HEK293 (cell line): ENCODE measurements around the gene EXOC7.

ENCODE experiments used
- RBAK ChIP-seq: fragments of 450-650 bp; formaldehyde crosslinking; IDR thresholded peaks from 2 replicates; pipeline ENCODE4 v1.5.1; 2016; ENCODE audit warnings: missing biosample characterization, missing genetic modification characterization
- WT1 ChIP-seq: fragments of 450-650 bp; formaldehyde crosslinking; IDR thresholded peaks from 2 replicates; pipeline ENCODE4 v1.5.1; 2016; ENCODE audit warnings: missing biosample characterization, missing genetic modification characterization
- ZBTB7A ChIP-seq: fragments of 450-650 bp; formaldehyde crosslinking; IDR thresholded peaks from 2 replicates; pipeline ENCODE4 v1.5.1; 2016; ENCODE audit warnings: low read depth, missing biosample characterization, missing genetic modification characterization
- ZFP3 ChIP-seq: fragments of 450-650 bp; formaldehyde crosslinking; IDR thresholded peaks from 2 replicates; pipeline ENCODE4 v1.5.1; 2016; ENCODE audit warnings: low read depth, missing biosample characterization, missing genetic modification characterization
- ZNF292 ChIP-seq: fragments of 450-650 bp; formaldehyde crosslinking; IDR thresholded peaks from 2 replicates; pipeline ENCODE4 v1.5.1; 2016; ENCODE audit warnings: low read depth, missing biosample characterization, missing genetic modification characterization, borderline replicate concordance

DNA sequence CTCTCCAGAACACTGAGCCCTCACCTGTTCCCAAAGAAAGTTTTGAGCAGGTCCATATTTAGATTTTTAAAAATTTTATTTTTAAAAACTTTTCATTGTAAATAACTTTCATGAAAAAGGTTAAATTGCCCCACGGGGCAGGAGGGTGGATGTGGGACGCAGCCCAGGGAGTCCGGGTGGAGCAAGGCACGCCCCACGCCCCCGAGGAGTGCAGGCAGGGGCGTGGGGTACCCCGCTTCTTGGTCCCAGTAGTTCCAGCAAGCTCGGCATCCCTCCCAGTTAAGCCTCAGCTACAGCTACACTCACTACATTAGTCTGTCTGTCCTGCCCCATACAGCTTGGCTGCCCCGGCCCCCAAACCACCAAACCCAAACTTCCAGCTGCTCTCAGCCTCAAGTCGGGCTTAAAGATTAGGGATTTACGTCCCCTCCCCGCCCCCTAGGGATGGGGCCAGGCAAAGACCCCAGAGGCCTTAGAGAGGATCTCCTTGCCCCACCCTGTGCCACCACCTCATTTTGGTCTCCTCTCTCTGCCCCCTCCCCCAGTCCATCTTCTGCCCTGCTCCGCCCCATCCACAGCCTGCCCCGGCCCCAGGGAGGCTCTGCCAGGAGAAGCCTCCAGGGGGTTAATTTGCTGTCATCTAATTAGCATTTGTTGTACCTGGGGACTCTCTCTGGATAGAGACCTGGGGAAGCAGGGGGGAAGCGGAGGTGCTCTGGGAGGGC is 32.9 kb upstream of the EXOC7 start:
- no peak for TF ChIP-seq ZBTB7A (tag by site-specific recombination)
- TF ChIP-seq WT1 (tag by site-specific recombination) = no peak
- TF ChIP-seq ZNF292 (tag by site-specific recombination) = no peak
- TF ChIP-seq RBAK = no peak
- no peak for TF ChIP-seq ZFP3 (tag by site-specific recombination)
